ENCODE data around the gene JPT2. TPM values are rescaled to one million over a fixed set of nuclear protein-coding genes. Genes with fewer than 3 reads are reported as not detected.

The JPT2 gene
- total RNA-seq, 6 experiments from 2014 or later, result 71.7 to 92.9 (median 80.8) TPM

DNA sequence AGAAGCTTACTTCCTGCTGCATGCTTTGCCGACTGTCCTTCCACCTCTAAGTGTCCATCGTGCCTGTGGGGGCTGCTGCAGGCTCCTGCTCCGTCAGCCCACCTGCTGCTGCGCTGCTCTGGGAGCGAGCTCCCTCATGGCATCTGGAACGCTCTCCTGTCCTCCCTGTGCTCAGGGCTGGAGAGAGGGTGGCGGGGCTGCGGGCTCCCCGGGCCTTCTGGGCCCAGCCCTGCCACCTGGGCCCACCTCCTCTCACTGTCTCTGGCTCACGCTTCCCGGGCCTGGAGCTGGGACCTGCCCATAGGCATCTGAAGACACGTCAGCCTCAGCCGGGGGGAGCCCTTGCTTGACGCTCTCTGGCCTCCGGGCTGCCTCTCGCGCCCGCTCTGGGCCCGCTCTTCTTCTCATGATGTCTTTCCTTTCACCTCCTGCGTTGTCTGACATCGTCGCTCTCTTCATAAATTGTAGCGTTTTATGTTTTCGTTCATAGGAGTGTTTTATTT is 66.3 kb downstream of the JPT2 start:
- Mint-ChIP-seq H3K27ac (no peak overlapping the region), H3K4me1 (ENCODE audit: low read depth) (peaks cover 22% of the 10 kb centered on the region), H3K36me3 (ENCODE audit: low read depth) (peaks cover 5% of the 10 kb centered on the region), H3K27me3 (ENCODE audit: insufficient read depth) (peaks cover 2% of the 10 kb centered on the region; the same call in 1 of the 2 replicates), H3K9me3 (no peaks in the 10 kb centered on the region), H3K4me3 (no peak overlapping the region)
- TF ChIP-seq, protein P1, sequence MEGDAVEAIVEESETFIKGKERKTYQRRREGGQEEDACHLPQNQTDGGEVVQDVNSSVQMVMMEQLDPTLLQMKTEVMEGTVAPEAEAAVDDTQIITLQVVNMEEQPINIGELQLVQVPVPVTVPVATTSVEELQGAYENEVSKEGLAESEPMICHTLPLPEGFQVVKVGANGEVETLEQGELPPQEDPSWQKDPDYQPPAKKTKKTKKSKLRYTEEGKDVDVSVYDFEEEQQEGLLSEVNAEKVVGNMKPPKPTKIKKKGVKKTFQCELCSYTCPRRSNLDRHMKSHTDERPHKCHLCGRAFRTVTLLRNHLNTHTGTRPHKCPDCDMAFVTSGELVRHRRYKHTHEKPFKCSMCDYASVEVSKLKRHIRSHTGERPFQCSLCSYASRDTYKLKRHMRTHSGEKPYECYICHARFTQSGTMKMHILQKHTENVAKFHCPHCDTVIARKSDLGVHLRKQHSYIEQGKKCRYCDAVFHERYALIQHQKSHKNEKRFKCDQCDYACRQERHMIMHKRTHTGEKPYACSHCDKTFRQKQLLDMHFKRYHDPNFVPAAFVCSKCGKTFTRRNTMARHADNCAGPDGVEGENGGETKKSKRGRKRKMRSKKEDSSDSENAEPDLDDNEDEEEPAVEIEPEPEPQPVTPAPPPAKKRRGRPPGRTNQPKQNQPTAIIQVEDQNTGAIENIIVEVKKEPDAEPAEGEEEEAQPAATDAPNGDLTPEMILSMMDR (IDR thresholded peaks at IDR 0.05), result no peak
- DNase-seq, result no peak

DNA sequence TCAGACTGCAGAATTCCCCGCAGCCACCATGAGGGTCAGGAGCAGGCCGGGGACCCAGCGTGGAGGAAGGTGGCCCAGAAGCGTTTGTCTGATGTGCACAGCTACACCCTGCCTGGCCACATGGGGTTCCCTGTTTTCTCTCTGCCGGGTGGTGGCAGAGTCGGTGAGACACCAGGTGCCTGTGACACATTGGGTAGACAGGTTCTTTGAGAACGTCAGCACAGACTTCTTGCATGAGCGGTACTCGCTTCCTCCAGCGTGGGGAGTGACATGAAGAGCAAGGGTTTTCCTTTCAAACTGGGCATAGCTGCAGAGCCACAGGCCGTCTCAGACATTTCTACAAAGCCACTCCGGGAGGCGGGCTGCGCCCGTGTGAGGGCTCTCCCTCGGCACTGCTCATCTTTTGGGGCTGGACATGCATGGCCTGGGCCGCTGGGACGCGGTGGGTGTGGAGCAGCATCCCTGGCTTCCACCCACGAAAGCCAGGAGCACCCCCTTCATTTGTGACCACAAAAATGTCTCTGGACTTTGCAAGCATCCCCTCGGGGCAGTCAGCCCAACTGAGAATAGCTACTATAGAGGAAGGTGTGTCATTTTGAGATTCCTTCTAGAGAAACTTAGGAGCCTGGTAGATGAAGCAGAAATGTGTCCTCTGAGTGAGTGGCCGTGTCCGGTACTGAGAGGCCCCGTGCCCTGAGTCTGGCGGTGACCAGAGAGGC is 67.3 kb downstream of the JPT2 start:
- no peaks in the 10 kb centered on the region for H3K9me3 Mint-ChIP-seq
- peaks cover 2% of the 10 kb centered on the region; the same call in 1 of the 2 replicates for H3K27me3 Mint-ChIP-seq (ENCODE audit: insufficient read depth)
- peak overlapping the region; percentile 96 for H3K27ac Mint-ChIP-seq
- DNase-seq, result peak; percentile 93
- H3K36me3 Mint-ChIP-seq (ENCODE audit: low read depth), result peaks cover 5% of the 10 kb centered on the region
- TF ChIP-seq, protein P1 (IDR thresholded peaks at IDR 0.05), result peak; percentile 32
- H3K4me1 Mint-ChIP-seq (ENCODE audit: low read depth), result peaks cover 28% of the 10 kb centered on the region
- H3K4me3 Mint-ChIP-seq, result peak overlapping the region; percentile 82

DNA sequence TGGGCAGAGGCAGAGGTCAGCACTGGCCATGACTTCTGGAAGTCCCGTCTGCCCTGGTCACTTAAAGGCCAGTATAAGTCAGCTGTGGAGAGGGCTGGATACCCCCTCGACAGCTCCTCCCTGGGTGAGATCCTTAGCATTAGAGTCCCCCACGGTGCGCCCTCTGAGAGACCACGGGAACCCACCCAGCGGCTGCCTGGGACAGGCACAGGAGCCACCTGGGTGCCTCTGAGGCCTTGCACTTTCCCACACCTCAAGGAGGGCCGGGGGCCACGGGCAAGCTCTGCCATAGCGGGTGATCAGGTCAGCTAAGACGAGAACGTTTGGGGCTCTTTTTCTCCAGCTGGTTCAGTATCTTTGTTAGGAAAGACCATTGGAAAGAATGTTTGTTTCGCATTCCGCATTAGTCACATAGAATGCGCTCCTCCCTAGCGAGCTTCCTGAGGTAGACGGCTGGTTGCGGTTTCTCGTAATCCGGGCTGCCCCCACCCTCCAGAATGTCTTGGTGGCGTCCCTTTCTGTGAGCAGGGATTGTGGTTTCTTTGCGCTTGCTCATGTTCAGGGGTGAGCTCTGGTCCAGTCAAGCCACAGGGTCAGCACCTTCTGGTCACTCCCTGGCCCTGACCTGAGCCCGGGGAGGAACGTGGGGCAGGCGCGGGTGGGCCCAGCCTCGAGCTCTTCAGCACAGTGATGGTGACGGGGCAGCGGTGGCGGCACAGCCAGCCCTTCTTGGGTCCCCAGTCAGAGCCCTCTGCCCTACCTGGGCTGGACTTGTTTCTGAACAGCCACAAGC is 68.0 kb downstream of the JPT2 start:
- H3K27me3 Mint-ChIP-seq (ENCODE audit: insufficient read depth), result peaks cover 2% of the 10 kb centered on the region; the same call in 1 of the 2 replicates
- H3K9me3 Mint-ChIP-seq, result no peaks in the 10 kb centered on the region
- TF ChIP-seq, protein P1 (IDR thresholded peaks at IDR 0.05), result no peak
- H3K27ac Mint-ChIP-seq, result peak overlapping the region; percentile 96
- H3K4me3 Mint-ChIP-seq, result peak overlapping the region; percentile 82
- DNase-seq, result peak; percentile 77
- H3K36me3 Mint-ChIP-seq (ENCODE audit: low read depth), result peaks cover 5% of the 10 kb centered on the region
- H3K4me1 Mint-ChIP-seq (ENCODE audit: low read depth), result peaks cover 28% of the 10 kb centered on the region

DNA sequence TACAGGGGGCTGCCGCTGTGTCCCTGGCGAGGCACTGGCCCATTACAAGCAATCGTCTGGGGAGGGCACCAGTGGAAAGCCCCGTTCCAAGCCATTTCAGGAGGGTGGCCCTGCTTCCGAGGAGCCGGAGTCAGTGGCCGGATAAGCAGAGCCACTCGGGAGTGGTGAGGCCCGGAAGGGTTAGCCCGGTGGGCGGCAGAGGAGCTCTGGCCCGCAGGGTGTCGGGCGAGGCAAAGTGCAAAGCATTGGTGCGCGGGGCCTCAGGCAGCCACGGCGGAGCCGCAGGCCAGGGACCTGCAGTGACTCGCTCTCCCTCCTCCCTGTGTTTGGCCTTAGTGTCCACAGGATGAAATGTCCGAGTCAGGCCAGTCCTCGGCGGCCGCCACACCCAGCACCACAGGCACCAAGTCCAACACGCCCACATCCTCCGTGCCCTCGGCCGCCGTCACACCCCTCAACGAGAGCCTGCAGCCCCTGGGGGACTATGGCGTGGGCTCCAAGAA is 68.7 kb downstream of the JPT2 start:
- H3K9me3 Mint-ChIP-seq, result no peaks in the 10 kb centered on the region
- peak overlapping the region; percentile 96; the same call in 1 of the 2 replicates for H3K27ac Mint-ChIP-seq
- H3K36me3 Mint-ChIP-seq (ENCODE audit: low read depth), result peaks cover 5% of the 10 kb centered on the region
- DNase-seq, result no peak
- no peak overlapping the region for H3K4me3 Mint-ChIP-seq
- TF ChIP-seq, protein P1 (IDR thresholded peaks at IDR 0.05), result no peak
- H3K4me1 Mint-ChIP-seq (ENCODE audit: low read depth), result peaks cover 28% of the 10 kb centered on the region
- peaks cover 2% of the 10 kb centered on the region; the same call in 1 of the 2 replicates for H3K27me3 Mint-ChIP-seq (ENCODE audit: insufficient read depth)

DNA sequence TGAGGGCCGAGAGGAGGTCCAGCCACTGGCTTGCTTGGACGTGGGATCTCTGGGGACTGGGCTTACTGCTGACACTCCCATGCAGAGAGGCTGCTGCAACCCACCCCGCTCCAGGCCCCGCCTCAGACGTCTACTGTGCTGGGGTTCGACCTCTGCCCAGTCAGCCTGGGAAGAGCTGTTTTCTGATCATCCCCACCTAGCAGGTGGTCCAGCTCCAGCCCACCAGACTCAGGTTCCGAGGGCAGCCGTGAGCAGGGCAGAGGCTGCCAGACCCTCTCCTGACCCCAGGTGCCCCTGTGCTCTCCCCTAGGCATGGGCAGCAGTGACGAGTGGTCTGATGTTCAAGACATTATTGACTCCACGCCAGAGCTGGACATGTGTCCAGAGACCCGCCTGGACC is 69.9 kb downstream of the JPT2 start:
- no peaks in the 10 kb centered on the region for H3K9me3 Mint-ChIP-seq
- H3K27ac Mint-ChIP-seq, result no peak overlapping the region
- H3K4me3 Mint-ChIP-seq, result no peak overlapping the region
- TF ChIP-seq, protein P1 (IDR thresholded peaks at IDR 0.05), result no peak
- H3K36me3 Mint-ChIP-seq (ENCODE audit: low read depth), result peaks cover 5% of the 10 kb centered on the region
- peaks cover 28% of the 10 kb centered on the region for H3K4me1 Mint-ChIP-seq (ENCODE audit: low read depth)
- peaks cover 2% of the 10 kb centered on the region for H3K27me3 Mint-ChIP-seq (ENCODE audit: insufficient read depth)
- DNase-seq, result no peak
